Stimulated activated CD4-positive, alpha-beta T cell treated with anti-CD3 and anti-CD28 coated beads, TNF-alpha, amount 100 ng/mL, for 24 hours (primary cell): Measurements from ENCODE around the gene NLRP11.
"Not testable (repeated sequence)": the region's sequence is repeated elsewhere in the genome, so short reads cannot be mapped to it uniquely, and the experiment has no call there.

Experiments used
- DNase-seq, 3 experiments: peaks; one replicate each; pipeline ENCODE4 v3.0.0-alpha.2; 2020; ENCODE audit warnings: low read depth in 3 of 3

NLRP11 gene

GRCh38 chr19:55778331-55778730, 53.5 kb downstream of the NLRP11 start:
- DNase-seq: no peak

GRCh38 chr19:55777528-55777927, 54.3 kb downstream of the NLRP11 start:
- DNase-seq: no peak

- not testable (repeated sequence) for DNase-seq
These were observed 62.2 kb downstream of the NLRP11 start for GRCh38 chr19:55769632-55770031.

- not testable (repeated sequence) for DNase-seq
These were observed 63.0 kb downstream of the NLRP11 start, which contains the start of gene RFPL4AL1 for GRCh38 chr19:55768818-55769217. Gene RFPL4AL1 (plus strand): TSS chr19:55769118. CDS start chr19:55771805, 2,687 bp downstream.

- DNase-seq: no peak
These were observed 65.3 kb downstream of the NLRP11 start for GRCh38 chr19:55766466-55766865.

- DNase-seq: not testable (repeated sequence)
These were observed 73.0 kb downstream of the NLRP11 start, which contains the start of gene RFPL4A for GRCh38 chr19:55758797-55759196. Gene RFPL4A (plus strand): TSS chr19:55759097. CDS start chr19:55761801, 2,704 bp downstream.

- DNase-seq: not testable (repeated sequence)
These were observed 75.0 kb downstream of the NLRP11 start for GRCh38 chr19:55756808-55757207.

GRCh38 chr19:55753401-55753800, 78.4 kb downstream of the NLRP11 start:
- no peak for DNase-seq

- no peak for DNase-seq
These were observed 81.1 kb downstream of the NLRP11 start for GRCh38 chr19:55750715-55751114.

- no peak for DNase-seq
These were observed 93.5 kb downstream of the NLRP11 start, which contains the start of gene NLRP9 for GRCh38 chr19:55738302-55738701. Gene NLRP9 (minus strand): TSS chr19:55738402. CDS start chr19:55738374, 28 bp downstream.
